Mesothelial cell of epicardium (in vitro differentiated cells): Measurements from ENCODE around the gene EDN3. TPM values are rescaled to one million over a fixed set of nuclear protein-coding genes. Genes with fewer than 3 reads are reported as not detected.
"Not testable (repeated sequence)": the region's sequence is repeated elsewhere in the genome, so short reads cannot be mapped to it uniquely, and the experiment has no call there.

Experiments used
- DNase-seq, 2 experiments: peaks; one replicate each; pipeline ENCODE4 v3.0.0; 2021; ENCODE audit warnings: low spot score in 2 of 2; ENCODE audit not compliant: unreplicated experiment in 2 of 2
- H3K27ac Mint-ChIP-seq: 2 replicates; pipeline ENCODE4 v1.8.0; 2021; ENCODE audit warnings: mixed read lengths
- H3K27me3 Mint-ChIP-seq: 2 replicates; pipeline ENCODE4 v1.8.0; 2021; ENCODE audit warnings: low read depth, mixed read lengths
- H3K36me3 Mint-ChIP-seq: 2 replicates; pipeline ENCODE4 v1.8.0; 2021; ENCODE audit warnings: mixed read lengths
- H3K4me1 Mint-ChIP-seq: 2 replicates; pipeline ENCODE4 v1.8.0; 2021; ENCODE audit warnings: mixed read lengths
- H3K4me3 Mint-ChIP-seq: 2 replicates; pipeline ENCODE4 v1.8.0; 2021; ENCODE audit warnings: mild to moderate bottlenecking, moderate library complexity, mixed read lengths
- H3K9me3 Mint-ChIP-seq: 2 replicates; pipeline ENCODE4 v1.8.0; 2021; ENCODE audit warnings: mixed read lengths
- CTCF ChIP-seq: fragments of 200-600 bp; sonication (generic); IDR thresholded peaks from one replicate; pipeline ENCODE4 v1.5.0; 2021; ENCODE audit warnings: antibody characterized with exemption; ENCODE audit not compliant: unreplicated experiment
- total RNA-seq: library from RNA; stranded (reverse); gene quantifications from 3 replicates; pipeline ENCODE4 v1.2.1, GENCODE V29; 2021

The EDN3 gene
- total RNA-seq, 1 donor from 2014 or later, result 17.6 TPM

GRCh38 chr20:59335377-59335776 lies 35.0 kb downstream of the EDN3 start:
- Mint-ChIP-seq H3K4me3 (no peak overlapping the region), H3K27ac (no peak overlapping the region), H3K9me3 (no peaks in the 10 kb centered on the region), H3K36me3 (no peaks in the 10 kb centered on the region), H3K4me1 (peaks cover 22% of the 10 kb centered on the region), H3K27me3 (peaks cover 15% of the 10 kb centered on the region)
- no peak for TF ChIP-seq CTCF
- DNase-seq, result no peak

GRCh38 chr20:59336540-59336939 lies 36.1 kb downstream of the EDN3 start:
- H3K9me3 Mint-ChIP-seq, result no peaks in the 10 kb centered on the region
- no peak overlapping the region for H3K27ac Mint-ChIP-seq
- H3K27me3 Mint-ChIP-seq, result peaks cover 8% of the 10 kb centered on the region
- peaks cover 22% of the 10 kb centered on the region for H3K4me1 Mint-ChIP-seq
- H3K4me3 Mint-ChIP-seq, result no peak overlapping the region
- no peaks in the 10 kb centered on the region for H3K36me3 Mint-ChIP-seq
- no peak for DNase-seq
- no peak for TF ChIP-seq CTCF

- H3K9me3 Mint-ChIP-seq, H3K36me3 Mint-ChIP-seq, H3K4me3 Mint-ChIP-seq, DNase-seq, H3K27me3 Mint-ChIP-seq, H3K27ac Mint-ChIP-seq: not testable (repeated sequence)
- peaks cover 22% of the 10 kb centered on the region for H3K4me1 Mint-ChIP-seq
Measured at GRCh38 chr20:59338444-59338843, 38.0 kb downstream of the EDN3 start.

- H3K27ac Mint-ChIP-seq, result no peak overlapping the region
- no peak for TF ChIP-seq CTCF
- peaks cover 21% of the 10 kb centered on the region for H3K27me3 Mint-ChIP-seq
- no peak overlapping the region for H3K4me3 Mint-ChIP-seq
- DNase-seq, result no peak
- peaks cover 3% of the 10 kb centered on the region for H3K9me3 Mint-ChIP-seq
- H3K4me1 Mint-ChIP-seq, result peaks cover 13% of the 10 kb centered on the region
- H3K36me3 Mint-ChIP-seq, result no peaks in the 10 kb centered on the region
Measured at GRCh38 chr20:59340201-59340885, 39.9 kb downstream of the EDN3 start.

DNA sequence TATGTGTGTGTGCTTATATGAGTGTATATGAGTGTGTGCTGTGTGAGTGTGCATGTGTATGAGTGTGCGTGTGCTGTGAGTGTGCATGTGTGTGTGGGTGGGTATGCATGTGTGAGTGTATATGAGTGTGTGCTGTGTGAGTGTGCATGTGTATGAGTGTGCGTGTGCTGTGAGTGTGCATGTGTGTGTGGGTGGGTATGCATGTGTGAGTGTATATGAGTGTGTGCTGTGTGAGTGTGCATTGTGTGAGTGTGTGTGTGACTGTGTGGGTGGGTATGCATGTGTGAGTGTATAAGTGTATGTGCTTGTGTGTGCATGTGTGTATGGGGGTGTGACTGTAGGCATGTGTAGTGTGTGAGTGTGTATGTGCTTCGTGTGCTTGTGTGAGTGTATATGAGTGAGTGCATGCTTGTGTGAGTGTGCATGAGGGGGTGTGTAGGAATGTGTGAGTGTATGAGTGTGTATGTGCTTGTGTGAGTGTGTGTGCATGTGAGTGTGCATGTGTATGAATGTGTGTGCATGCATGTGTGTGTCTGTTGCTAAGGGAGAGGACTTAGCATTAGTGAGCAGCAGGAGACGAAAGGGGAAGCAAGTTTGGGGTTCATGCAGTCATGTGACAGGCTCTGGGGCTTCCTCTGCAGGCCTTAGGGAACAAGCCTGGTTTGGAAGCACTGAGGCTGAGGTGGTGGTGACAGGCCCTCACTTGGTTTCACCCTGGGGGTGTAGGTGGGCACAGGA lies 41.0 kb downstream of the EDN3 start:
- not testable (repeated sequence) for DNase-seq, H3K4me3 Mint-ChIP-seq, H3K9me3 Mint-ChIP-seq, H3K27ac Mint-ChIP-seq, H3K36me3 Mint-ChIP-seq
- peaks cover 28% of the 10 kb centered on the region for H3K27me3 Mint-ChIP-seq
- H3K4me1 Mint-ChIP-seq, result peaks cover 11% of the 10 kb centered on the region

DNA sequence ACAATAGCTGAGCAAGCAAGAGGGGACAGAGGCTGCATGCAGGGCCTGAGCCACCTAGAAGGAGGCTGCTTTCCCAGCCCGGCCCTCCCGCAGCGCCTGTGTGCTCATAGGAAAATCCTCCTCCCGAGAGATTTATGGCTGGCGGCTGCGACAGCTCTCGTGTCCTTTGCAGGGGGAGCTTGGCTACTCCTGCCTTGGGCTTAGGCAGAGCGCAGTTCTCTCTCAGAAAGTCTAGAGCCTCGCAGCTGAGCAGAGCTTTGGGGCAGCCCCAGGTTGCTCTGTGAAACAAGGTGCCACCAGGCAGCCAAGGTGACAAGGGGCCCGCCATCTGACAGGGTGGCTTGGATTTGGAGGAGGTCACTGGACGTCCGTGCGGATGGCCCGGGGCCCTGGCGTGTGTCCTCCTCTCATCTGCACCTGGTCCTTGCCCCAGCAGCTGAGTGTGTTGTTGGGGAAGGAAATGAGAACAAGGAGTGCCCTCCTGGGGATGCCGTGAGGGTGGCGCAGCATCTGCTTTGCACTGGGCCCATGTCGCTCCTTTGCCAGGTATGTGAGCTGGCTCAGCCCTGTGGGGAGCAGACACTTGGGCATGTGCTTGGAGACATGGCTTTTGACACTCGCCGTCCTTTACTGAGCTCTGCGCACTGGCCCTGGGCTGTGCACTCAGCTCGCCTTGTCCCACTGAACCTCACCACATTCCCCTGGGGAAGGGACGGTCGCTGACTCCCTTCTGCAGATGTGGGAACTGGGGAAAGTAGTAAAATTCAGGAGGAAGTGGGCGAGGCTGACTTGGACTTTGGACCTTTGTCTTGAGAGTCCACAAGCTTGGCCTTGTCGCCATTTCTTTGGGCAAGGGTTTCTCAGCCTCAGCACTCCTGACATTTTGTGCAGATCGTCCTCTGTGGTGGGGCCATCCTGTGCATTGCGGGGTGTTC lies 41.9 kb downstream of the EDN3 start:
- Mint-ChIP-seq H3K9me3 (peaks cover 3% of the 10 kb centered on the region), H3K27ac (no peak overlapping the region), H3K4me1 (peaks cover 8% of the 10 kb centered on the region), H3K27me3 (peaks cover 33% of the 10 kb centered on the region), H3K36me3 (no peaks in the 10 kb centered on the region), H3K4me3 (no peak overlapping the region)
- DNase-seq, result no peak
- no peak for TF ChIP-seq CTCF
